GM18498 (cell line): Measurements from ENCODE around the gene LGMN.

Source experiments
- ATAC-seq: cut with Tn5 transposase; IDR thresholded peaks from one replicate; pipeline ENCODE4 v1.9.1; 2021; ENCODE audit warnings: mild to moderate bottlenecking, moderate library complexity; ENCODE audit not compliant: unreplicated experiment

The LGMN gene

GRCh38 chr14:92679246-92679645 lies 69.2 kb downstream of the LGMN start:
- ATAC-seq: no peak

- no peak for ATAC-seq
These were observed 69.7 kb downstream of the LGMN start for GRCh38 chr14:92678766-92679165.

- no peak for ATAC-seq
These were observed 70.5 kb downstream of the LGMN start for GRCh38 chr14:92677955-92678354.

GRCh38 chr14:92677087-92677668 lies 71.2 kb downstream of the LGMN start:
- ATAC-seq: peak; percentile 80

- no peak for ATAC-seq
These were observed 71.9 kb downstream of the LGMN start for GRCh38 chr14:92676403-92677086.

GRCh38 chr14:92675976-92676375 lies 72.5 kb downstream of the LGMN start:
- ATAC-seq: no peak

GRCh38 chr14:92675421-92675820 lies 73.0 kb downstream of the LGMN start:
- ATAC-seq: no peak

GRCh38 chr14:92673601-92674150 lies 74.8 kb downstream of the LGMN start:
- ATAC-seq: no peak

- ATAC-seq: no peak
These were observed 77.6 kb downstream of the LGMN start for GRCh38 chr14:92670643-92671366.

GRCh38 chr14:92670160-92670559 lies 78.3 kb downstream of the LGMN start:
- ATAC-seq: peak; percentile 66

- ATAC-seq: no peak
These were observed 80.0 kb downstream of the LGMN start for GRCh38 chr14:92668276-92668973.

- ATAC-seq: no peak
These were observed 82.2 kb downstream of the LGMN start for GRCh38 chr14:92666251-92666650.

- no peak for ATAC-seq
These were observed 82.7 kb downstream of the LGMN start for GRCh38 chr14:92665661-92666110.

GRCh38 chr14:92663049-92663448 lies 85.4 kb downstream of the LGMN start:
- ATAC-seq: no peak

- no peak for ATAC-seq
These were observed 87.9 kb downstream of the LGMN start for GRCh38 chr14:92660571-92660970.

GRCh38 chr14:92659765-92660561 lies 88.5 kb downstream of the LGMN start:
- ATAC-seq: no peak

GRCh38 chr14:92658684-92659083 lies 89.7 kb downstream of the LGMN start:
- no peak for ATAC-seq

GRCh38 chr14:92658160-92658559 lies 90.3 kb downstream of the LGMN start:
- ATAC-seq: no peak

- no peak for ATAC-seq
These were observed 90.8 kb downstream of the LGMN start for GRCh38 chr14:92657457-92658142.
